Panc1 (cell line): Measurements from ENCODE around the gene AKT3.

Experiments
- POLR2AphosphoS5 ChIP-seq: IDR thresholded peaks from 2 replicates; pipeline ENCODE4 v1.6.1; 2012; ENCODE audit warnings: mild to moderate bottlenecking, low read depth, low read length, moderate library complexity
- SIN3A ChIP-seq: IDR thresholded peaks from 2 replicates; pipeline ENCODE4 v1.6.1; 2012; ENCODE audit warnings: low read depth, mild to moderate bottlenecking, low read length, moderate library complexity, borderline replicate concordance; ENCODE audit not compliant: insufficient read depth
- TCF7L2 ChIP-seq: IDR thresholded peaks from 2 replicates; pipeline ENCODE4 v1.6.1; 2011; ENCODE audit warnings: mild to moderate bottlenecking, low read depth, low read length, inconsistent platforms
- TF ChIP-seq, protein P1 (sequence below): fragments of 450-650 bp; IDR thresholded peaks from 2 replicates; pipeline ENCODE4 v1.5.1; 2017; ENCODE audit warnings: mild to moderate bottlenecking

DNA sequence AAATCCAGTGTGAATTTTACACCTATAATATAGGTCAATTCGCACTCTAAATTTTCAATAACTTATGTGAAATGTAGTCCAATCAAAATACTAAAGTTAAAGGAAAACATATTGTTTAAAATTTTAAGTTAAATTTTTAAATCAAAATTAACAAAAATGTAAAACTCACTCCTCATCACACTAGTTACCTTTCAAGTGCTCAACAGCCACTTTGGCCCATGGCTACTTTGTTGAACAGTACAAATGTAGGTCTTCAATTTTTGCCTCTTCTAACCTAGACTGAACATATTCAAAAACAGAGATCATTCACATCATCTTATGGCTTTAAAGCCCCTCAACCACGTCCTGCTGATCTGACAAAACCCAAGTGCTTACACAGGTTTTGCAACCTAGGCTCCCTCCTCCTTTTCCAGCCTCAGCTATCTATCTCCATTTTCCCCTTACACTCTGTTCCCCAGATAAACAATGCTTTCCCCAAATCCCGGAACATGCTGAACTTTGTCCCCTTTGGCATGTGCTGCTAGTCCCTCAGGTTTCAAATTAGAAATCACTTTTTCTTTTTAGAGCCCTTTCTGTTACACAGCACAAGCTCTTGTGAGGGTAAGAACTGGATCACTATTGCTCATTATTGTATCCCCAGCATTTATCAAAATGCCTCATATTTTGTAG lies 110.6 kb downstream of the AKT3 start:
- TF ChIP-seq, protein P1, sequence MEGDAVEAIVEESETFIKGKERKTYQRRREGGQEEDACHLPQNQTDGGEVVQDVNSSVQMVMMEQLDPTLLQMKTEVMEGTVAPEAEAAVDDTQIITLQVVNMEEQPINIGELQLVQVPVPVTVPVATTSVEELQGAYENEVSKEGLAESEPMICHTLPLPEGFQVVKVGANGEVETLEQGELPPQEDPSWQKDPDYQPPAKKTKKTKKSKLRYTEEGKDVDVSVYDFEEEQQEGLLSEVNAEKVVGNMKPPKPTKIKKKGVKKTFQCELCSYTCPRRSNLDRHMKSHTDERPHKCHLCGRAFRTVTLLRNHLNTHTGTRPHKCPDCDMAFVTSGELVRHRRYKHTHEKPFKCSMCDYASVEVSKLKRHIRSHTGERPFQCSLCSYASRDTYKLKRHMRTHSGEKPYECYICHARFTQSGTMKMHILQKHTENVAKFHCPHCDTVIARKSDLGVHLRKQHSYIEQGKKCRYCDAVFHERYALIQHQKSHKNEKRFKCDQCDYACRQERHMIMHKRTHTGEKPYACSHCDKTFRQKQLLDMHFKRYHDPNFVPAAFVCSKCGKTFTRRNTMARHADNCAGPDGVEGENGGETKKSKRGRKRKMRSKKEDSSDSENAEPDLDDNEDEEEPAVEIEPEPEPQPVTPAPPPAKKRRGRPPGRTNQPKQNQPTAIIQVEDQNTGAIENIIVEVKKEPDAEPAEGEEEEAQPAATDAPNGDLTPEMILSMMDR = no peak
- TF ChIP-seq POLR2AphosphoS5 (no peak), TCF7L2 (no peak), SIN3A (no peak)
